ENCODE measurements around the gene FKBP5. TPM values are rescaled to one million over a fixed set of nuclear protein-coding genes. Genes with fewer than 3 reads are reported as not detected.

Gene FKBP5
- total and polyA plus RNA-seq, 2 donors (not counting 3 experiments of a cell fraction or from before 2014, with no cell fraction given) = 16.7 to 56.8 TPM

- no peak overlapping the region for H3K4me3 ChIP-seq (replicated peaks in 1 of 3; ENCODE audit: insufficient read depth in 1 of 3, low read depth in 1 of 3, low read length in 3 of 3)
- peak; percentile 72 for DNase-seq (ENCODE audit: low read depth, low spot score)
Observed at GRCh38 chr6:35663447-35664235, 25.1 kb downstream of the FKBP5 start.

More at GRCh38 chr6:35663447-35664235, 25.1 kb downstream of the FKBP5 start:
- intact Hi-C loops (cut with micrococcal nuclease) = no loop called here
- no peaks in the 10 kb centered on the region for H3K9me3 ChIP-seq (replicated peaks; ENCODE audit: control insufficient read depth, insufficient read depth, low read length)
- no peaks in the 10 kb centered on the region for H3K27me3 ChIP-seq (ENCODE audit: control insufficient read depth in 2 of 2, insufficient read depth in 2 of 2, low read length in 2 of 2)
- H3K9ac ChIP-seq (replicated peaks; ENCODE audit: extremely low read depth, insufficient read depth, low read length) = peak overlapping the region; percentile 67
- no peaks in the 10 kb centered on the region for H3K36me3 ChIP-seq (ENCODE audit: control insufficient read depth in 2 of 2, extremely low read depth in 1 of 2, insufficient read depth in 2 of 2, low read length in 2 of 2)
- peaks cover 66% of the 10 kb centered on the region for H3K79me2 ChIP-seq (ENCODE audit: control insufficient read depth, insufficient read depth, low read length)
- TF ChIP-seq EZH2 (IDR thresholded peaks at IDR 0.05; ENCODE audit: borderline replicate concordance, low read depth, low read length, severe bottlenecking) (no peak), MAX (IDR thresholded peaks at IDR 0.05; ENCODE audit: insufficient read depth, insufficient read length) (no peak), MYC (IDR thresholded peaks at IDR 0.05; ENCODE audit: low read depth, low read length) (no peak), POLR2A (IDR thresholded peaks at IDR 0.05; ENCODE audit: low read depth, low read length) (no peak), JUN (IDR thresholded peaks at IDR 0.05; ENCODE audit: borderline replicate concordance, insufficient read depth, insufficient read length, low read depth) (peak; percentile 24), GATA2 (IDR thresholded peaks at IDR 0.05; ENCODE audit: insufficient read depth, insufficient read length, low read depth, low read length) (no peak), CTCF (IDR thresholded peaks at IDR 0.05; ENCODE audit: extremely low read depth in 1 of 2, insufficient read depth in 1 of 2, low read depth in 1 of 2, low read length in 2 of 2) (no peak), FOS (IDR thresholded peaks at IDR 0.05; ENCODE audit: borderline replicate concordance, insufficient read depth, low read length) (peak; percentile 67), POLR2AphosphoS5 (IDR thresholded peaks at IDR 0.05; ENCODE audit: insufficient read depth, low read depth, low read length) (peak; percentile 42)
- H4K20me1 ChIP-seq (replicated peaks; ENCODE audit: control insufficient read depth, extremely low read depth, insufficient read depth, low read length) = no peaks in the 10 kb centered on the region
- dilution Hi-C loops (cut with MboI; ENCODE audit: extremely low pct_ligation_motif_present, low sequenced_read_pairs) = no loop called here
- BruUV-seq (replicated peaks) = TSS peak; percentile 21
- ChIA-PET CTCF (interaction anchor here (0.7 to 3.4 kb wide), 11 partner anchors 9 to 79 kb away, joined by 3 to 22 read pairs (median 5); partner anchors contain the start of gene ARMC12), POLR2A (no interaction called here)
- FAIRE-seq = peak; percentile 77
- H3K4me1 ChIP-seq (ENCODE audit: control insufficient read depth, extremely low read depth, insufficient read depth, low read length) = peaks cover 42% of the 10 kb centered on the region
- H2AFZ ChIP-seq (ENCODE audit: low read depth, low read length) = no peak overlapping the region
- peak overlapping the region; percentile 74 for H3K27ac ChIP-seq (ENCODE audit: insufficient read depth, low read depth, low read length)
- peak overlapping the region; percentile 79 for H3K4me2 ChIP-seq (ENCODE audit: insufficient read depth, low read length)
- no peaks in the 10 kb centered on the region for H3K9me1 ChIP-seq (replicated peaks; ENCODE audit: control insufficient read depth, extremely low read depth, insufficient read depth, low read length)
